Epidermal melanocyte (primary cell): ENCODE data around the gene PTPN6.

Source experiments
- DNase-seq: peaks from one replicate; pipeline ENCODE4 v3.0.0; 2011; ENCODE audit warnings: low spot score; ENCODE audit not compliant: insufficient read length

The PTPN6 gene

GRCh38 chr12:6956021-6956727 is 5.0 kb downstream of the PTPN6 start:
- no peak for DNase-seq

- DNase-seq: no peak
Observed at GRCh38 chr12:6957151-6957701, 6.1 kb downstream of the PTPN6 start.

GRCh38 chr12:6957741-6958608 is 6.8 kb downstream of the PTPN6 start:
- DNase-seq: no peak

- no peak for DNase-seq
Observed at GRCh38 chr12:6958609-6959057, 7.5 kb downstream of the PTPN6 start.

- DNase-seq: no peak
Observed at GRCh38 chr12:6959058-6959804, 8.1 kb downstream of the PTPN6 start.

GRCh38 chr12:6959805-6960592 is 8.8 kb downstream of the PTPN6 start:
- DNase-seq: no peak

- DNase-seq: no peak
Observed at GRCh38 chr12:6960593-6961277, 9.6 kb downstream of the PTPN6 start.

GRCh38 chr12:6961278-6961694 is 10.1 kb downstream of the PTPN6 start:
- DNase-seq: no peak

- DNase-seq: peak; percentile 72
Observed at GRCh38 chr12:6961695-6962284, 10.6 kb downstream of the PTPN6 start.

- DNase-seq: no peak
Observed at GRCh38 chr12:6962285-6963015, 11.3 kb downstream of the PTPN6 start.

GRCh38 chr12:6963016-6963731 is 12.0 kb downstream of the PTPN6 start:
- no peak for DNase-seq

- DNase-seq: no peak
Observed at GRCh38 chr12:6963791-6964413, 12.7 kb downstream of the PTPN6 start.

GRCh38 chr12:6964605-6965025 is 13.5 kb downstream of the PTPN6 start:
- no peak for DNase-seq

- DNase-seq: peak; percentile 79
Observed at GRCh38 chr12:6965026-6965661, 14.0 kb downstream of the PTPN6 start.

GRCh38 chr12:6965714-6966113 is 14.6 kb downstream of the PTPN6 start:
- DNase-seq: no peak

GRCh38 chr12:6966351-6966750 is 15.2 kb downstream of the PTPN6 start:
- DNase-seq: no peak

- no peak for DNase-seq
Observed at GRCh38 chr12:6967651-6968100, 16.5 kb downstream of the PTPN6 start.
